ENCODE measurements around the gene LRRC46. TPM values are rescaled to one million over a fixed set of nuclear protein-coding genes. Genes with fewer than 3 reads are reported as not detected.

Gene LRRC46
- total RNA-seq, 3 donors from 2014 or later (not counting 1 experiment from before 2014, with no cell fraction given), result 1.7 to 3.1 (median 2.7) TPM

DNA sequence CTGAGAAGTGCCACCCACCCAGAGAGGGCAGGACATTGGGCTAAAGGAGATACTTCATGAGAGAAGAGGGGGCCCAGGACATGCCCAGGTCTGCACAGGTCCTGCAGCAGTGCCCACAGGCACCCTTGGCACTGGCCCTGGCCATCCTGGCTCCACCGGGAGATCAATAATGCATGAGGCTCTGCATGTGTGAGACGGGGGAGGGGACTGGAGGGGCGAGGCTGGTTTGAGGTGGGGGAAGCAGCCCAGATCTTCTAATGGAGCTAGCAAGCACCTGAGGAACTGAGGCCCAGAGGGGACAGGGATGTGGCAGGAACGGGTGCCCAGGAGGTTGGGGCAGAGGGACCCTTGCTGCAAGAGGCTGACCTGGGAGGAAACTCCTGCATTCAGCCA is 10.4 kb upstream of the LRRC46 start:
- no peak for TF ChIP-seq CTCF (IDR thresholded peaks at IDR 0.05)
- H3K4me3 Mint-ChIP-seq, result peak overlapping the region; percentile 97
- WGBS (ENCODE audit: insufficient coverage), result 12% methylated on average over 4 of the region's 4 CpGs
- Histone ChIP-seq H3K4me1 (ENCODE audit: control insufficient read depth, insufficient read depth, low read length) (peaks cover 28% of the 10 kb centered on the region), H3K36me3 (ENCODE audit: control insufficient read depth, insufficient read depth, low read length) (peaks cover 48% of the 10 kb centered on the region), H3K9me3 (ENCODE audit: control insufficient read depth, insufficient read depth, low read length) (no peaks in the 10 kb centered on the region), H3K27ac (ENCODE audit: low read length) (peak overlapping the region; percentile 64), H3K4me3 (ENCODE audit: low read length) (peak overlapping the region; percentile 65), H3K27me3 (ENCODE audit: control insufficient read depth, insufficient read depth, low read length) (no peaks in the 10 kb centered on the region)
- intact Hi-C loops (cut with micrococcal nuclease), result loop anchor here (1.0 to 10.0 kb wide), 2 partner anchors 10 to 86 kb away; partner anchors contain the start of genes LRRC46, MRPL10 and TBX21
- DNase-seq, result no peak
- no peaks in the 10 kb centered on the region for H3K9me3 Mint-ChIP-seq
- peak overlapping the region; percentile 90 to 98 for H3K27ac Mint-ChIP-seq
- peaks cover 15 to 43% of the 10 kb centered on the region in 2 donors for H3K4me1 Mint-ChIP-seq
- no peak for ATAC-seq
- H3K27me3 Mint-ChIP-seq (ENCODE audit: low read depth in 2 of 2), result no peaks in the 10 kb centered on the region
- no peaks in the 10 kb centered on the region for H3K36me3 Mint-ChIP-seq

DNA sequence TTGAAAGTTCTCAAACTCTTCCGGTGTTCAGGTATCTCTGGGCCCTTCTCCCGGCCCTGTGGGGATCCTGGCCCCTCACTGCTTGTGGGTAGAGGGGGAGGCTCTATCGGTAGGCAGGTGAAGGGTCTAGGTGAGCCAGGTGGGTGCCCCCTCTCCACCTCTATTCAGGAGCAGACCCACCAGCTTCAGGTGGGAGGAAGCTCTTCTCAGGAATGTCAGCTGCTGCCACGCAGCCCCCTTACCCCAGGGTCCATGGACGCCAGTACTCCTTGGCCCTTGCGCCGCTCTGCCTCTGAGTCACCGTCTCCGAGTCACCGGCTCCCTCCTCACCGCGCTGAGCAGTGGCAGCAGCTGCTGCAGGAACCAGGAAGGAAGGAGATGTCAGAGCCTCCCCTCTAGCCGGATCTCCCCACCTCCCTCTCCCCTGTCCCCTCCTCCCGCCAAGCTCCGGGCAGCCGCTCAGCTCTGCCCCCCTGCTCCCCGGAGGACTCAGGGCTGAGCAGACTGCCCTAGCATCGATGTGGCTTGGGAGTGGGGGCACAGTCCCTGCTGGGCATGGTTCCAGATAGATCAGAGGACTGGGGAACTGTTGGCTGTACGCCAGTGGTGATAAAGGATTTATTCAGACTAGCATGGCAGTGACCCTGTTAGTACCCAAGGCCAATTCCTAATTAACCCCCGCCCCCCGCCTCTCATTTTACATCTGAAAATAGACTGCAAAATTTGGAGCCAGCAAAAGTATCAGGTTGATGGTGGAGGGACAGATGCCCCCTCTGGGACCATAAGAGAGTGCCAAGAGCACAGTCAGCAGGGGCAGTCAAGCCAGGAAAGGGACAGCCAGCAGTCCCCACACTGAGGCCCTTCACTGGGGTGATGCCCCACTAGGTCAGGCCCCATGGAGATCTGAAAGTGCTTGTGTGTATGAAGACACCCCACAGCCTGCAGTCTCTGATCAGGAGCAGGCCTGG is 9.8 kb upstream of the LRRC46 start, which contains the start of gene OSBPL7:
OSBPL7 (minus strand) TSS at position 371 of the 968 bp plus-strand sequence. CDS start 1,516 bp downstream, outside the sequence.
- intact Hi-C loops (cut with micrococcal nuclease), result loop anchor here (1.0 to 10.0 kb wide), 2 partner anchors 10 to 87 kb away; partner anchors contain the start of genes LRRC46, MRPL10 and TBX21

DNA sequence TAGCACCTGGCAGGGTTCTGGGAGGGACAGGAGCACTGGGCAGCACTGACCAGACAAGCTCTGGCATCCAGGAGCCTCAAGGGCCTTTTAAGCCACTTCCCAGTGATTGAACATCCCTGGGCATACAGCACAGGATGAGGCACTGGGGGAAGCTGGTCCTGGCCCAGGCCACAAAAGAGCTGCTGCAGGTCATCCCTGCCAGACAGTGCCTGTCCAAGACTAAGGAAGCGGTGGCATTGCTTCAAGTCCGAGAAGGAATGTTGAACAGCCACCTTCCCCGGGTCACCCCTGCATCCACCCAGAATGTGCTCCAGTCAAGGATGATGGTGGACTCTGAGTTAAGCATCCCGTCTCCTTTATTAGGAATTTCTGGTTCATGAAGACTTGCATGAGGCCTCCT is 8.7 kb upstream of the LRRC46 start:
- Mint-ChIP-seq H3K27me3 (ENCODE audit: low read depth in 2 of 2) (no peaks in the 10 kb centered on the region), H3K4me3 (no peak overlapping the region), H3K27ac (peak overlapping the region; percentile 90 to 98), H3K4me1 (peaks cover 15 to 41% of the 10 kb centered on the region in 2 donors), H3K36me3 (no peaks in the 10 kb centered on the region), H3K9me3 (no peaks in the 10 kb centered on the region)
- Histone ChIP-seq H3K9me3 (ENCODE audit: control insufficient read depth, insufficient read depth, low read length) (no peaks in the 10 kb centered on the region), H3K27me3 (ENCODE audit: control insufficient read depth, insufficient read depth, low read length) (no peaks in the 10 kb centered on the region), H3K36me3 (ENCODE audit: control insufficient read depth, insufficient read depth, low read length) (peaks cover 47% of the 10 kb centered on the region), H3K27ac (ENCODE audit: low read length) (no peak overlapping the region), H3K4me3 (ENCODE audit: low read length) (no peak overlapping the region), H3K4me1 (ENCODE audit: control insufficient read depth, insufficient read depth, low read length) (peaks cover 28% of the 10 kb centered on the region)
- WGBS (ENCODE audit: insufficient coverage), result 93% methylated on average over 4 of the region's 4 CpGs
- ATAC-seq (no peak), DNase-seq (no peak)
- intact Hi-C loops (cut with micrococcal nuclease), result loop anchor here (10.0 kb wide), 1 partner anchor 88 kb away; the partner anchor contains the start of gene TBX21
- no peak for TF ChIP-seq CTCF (IDR thresholded peaks at IDR 0.05)

More for the DNA sequence above, 9.8 kb upstream of the LRRC46 start, which contains the start of gene OSBPL7:
- no peaks in the 10 kb centered on the region for H3K36me3 Mint-ChIP-seq
- 5% methylated on average over 19 of the region's 21 CpGs for WGBS (ENCODE audit: insufficient coverage)
- Histone ChIP-seq H3K27ac (ENCODE audit: low read length) (peak within 1 kb of the TSS; percentile 64), H3K4me1 (ENCODE audit: control insufficient read depth, insufficient read depth, low read length) (peaks cover 28% of the 10 kb centered on the region), H3K36me3 (ENCODE audit: control insufficient read depth, insufficient read depth, low read length) (peaks cover 48% of the 10 kb centered on the region), H3K4me3 (ENCODE audit: low read length) (peak within 1 kb of the TSS; percentile 65), H3K27me3 (ENCODE audit: control insufficient read depth, insufficient read depth, low read length) (no peaks in the 10 kb centered on the region), H3K9me3 (ENCODE audit: control insufficient read depth, insufficient read depth, low read length) (no peaks in the 10 kb centered on the region)
- TF ChIP-seq CTCF (IDR thresholded peaks at IDR 0.05), result no peak
- H3K27ac Mint-ChIP-seq, result peak within 1 kb of the TSS; percentile 90 to 98
- DNase-seq (peak; percentile 74 to 89), ATAC-seq (peak; percentile 96 to 98 (median 97))
- H3K9me3 Mint-ChIP-seq, result no peaks in the 10 kb centered on the region
- peak within 1 kb of the TSS; percentile 97 for H3K4me3 Mint-ChIP-seq
- peaks cover 15 to 43% of the 10 kb centered on the region in 2 donors for H3K4me1 Mint-ChIP-seq
- no peaks in the 10 kb centered on the region for H3K27me3 Mint-ChIP-seq (ENCODE audit: low read depth in 2 of 2)

All from natural killer cell (primary cell).